ENCODE results near the gene FRRS1L.
A peak's percentile ranks its signal among the peaks of the same experiment; 100 is the strongest.

The FRRS1L gene

GRCh38 chr9:109113254-109113653 is 53.8 kb downstream of the FRRS1L start:
- no peak overlapping the region for H3K27ac ChIP-seq
- DNase-seq (ENCODE audit: low read depth, low spot score), result no peak

GRCh38 chr9:109110329-109111021 is 56.6 kb downstream of the FRRS1L start:
- no peak for DNase-seq (ENCODE audit: low read depth, low spot score)
- peak overlapping the region; percentile 82 for H3K27ac ChIP-seq

- peak overlapping the region; percentile 82 for H3K27ac ChIP-seq
- no peak for DNase-seq (ENCODE audit: low read depth, low spot score)
These were observed 57.1 kb downstream of the FRRS1L start for GRCh38 chr9:109109967-109110328.

DNA sequence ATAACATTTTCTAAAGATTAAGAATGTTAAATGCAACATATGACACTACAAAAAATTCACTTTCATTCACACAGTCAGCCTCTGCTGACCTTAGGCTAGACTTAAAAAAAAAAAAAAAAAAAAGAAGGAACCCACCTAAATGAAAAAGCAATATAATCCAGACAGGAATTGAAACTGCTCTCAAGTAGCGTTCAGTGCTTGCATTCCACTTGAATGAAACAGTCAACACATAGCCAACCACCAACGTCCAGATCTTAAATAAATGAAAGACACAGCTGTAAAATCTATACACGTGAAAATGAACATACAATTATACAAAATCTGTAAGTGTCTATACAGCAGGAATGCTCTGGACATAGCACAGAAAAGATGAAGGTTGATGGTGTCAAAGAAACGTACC is 58.7 kb downstream of the FRRS1L start:
- peak overlapping the region; percentile 82 for H3K27ac ChIP-seq
- no peak for DNase-seq (ENCODE audit: low read depth, low spot score)

DNA sequence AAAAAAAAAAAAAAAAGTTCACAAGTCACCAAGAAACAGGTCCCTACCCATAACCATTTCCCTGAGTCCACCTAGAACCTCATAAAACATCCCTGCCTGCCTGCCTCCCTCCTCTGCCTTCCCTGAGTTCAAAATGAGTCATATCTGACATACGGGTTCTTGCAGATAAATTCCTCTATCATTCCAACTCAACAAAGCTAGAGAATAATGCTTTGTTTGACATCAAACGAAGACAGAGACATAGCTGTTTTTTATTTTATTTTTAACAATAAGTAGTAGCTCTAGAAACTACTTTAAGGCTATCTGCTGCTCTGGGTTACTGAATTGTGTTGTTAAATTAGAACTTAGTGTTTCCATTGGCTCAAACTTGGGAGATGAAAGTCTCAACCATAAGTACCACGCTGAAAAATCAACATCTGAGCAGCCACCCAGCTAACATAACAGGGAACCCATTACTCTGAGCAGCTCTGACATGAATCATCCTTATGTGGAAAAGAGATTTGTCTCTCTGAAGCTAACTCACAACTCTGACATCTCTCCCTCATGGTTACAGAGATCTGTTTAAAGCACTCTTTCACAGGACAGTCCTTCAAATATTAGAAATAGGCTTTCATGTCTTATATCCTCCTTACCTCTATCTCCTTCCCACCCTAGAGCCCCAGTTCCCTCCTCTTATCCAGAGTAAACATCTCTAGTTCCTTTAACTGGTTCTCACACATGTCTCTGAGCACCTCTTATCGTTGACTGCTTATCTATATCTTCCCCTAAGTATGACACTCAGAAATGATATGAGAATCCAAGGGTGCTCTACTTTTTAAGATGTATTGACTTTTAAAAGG is 59.4 kb downstream of the FRRS1L start:
- peak overlapping the region; percentile 82 for H3K27ac ChIP-seq
- no peak for DNase-seq (ENCODE audit: low read depth, low spot score)

- H3K27ac ChIP-seq, result peak overlapping the region; percentile 76
- peak; percentile 80 for DNase-seq (ENCODE audit: low read depth, low spot score)
These were observed 65.2 kb downstream of the FRRS1L start for GRCh38 chr9:109101810-109102209.

- no peak for DNase-seq (ENCODE audit: low read depth, low spot score)
- H3K27ac ChIP-seq, result peak overlapping the region; percentile 76
These were observed 65.8 kb downstream of the FRRS1L start for GRCh38 chr9:109101202-109101595.

DNA sequence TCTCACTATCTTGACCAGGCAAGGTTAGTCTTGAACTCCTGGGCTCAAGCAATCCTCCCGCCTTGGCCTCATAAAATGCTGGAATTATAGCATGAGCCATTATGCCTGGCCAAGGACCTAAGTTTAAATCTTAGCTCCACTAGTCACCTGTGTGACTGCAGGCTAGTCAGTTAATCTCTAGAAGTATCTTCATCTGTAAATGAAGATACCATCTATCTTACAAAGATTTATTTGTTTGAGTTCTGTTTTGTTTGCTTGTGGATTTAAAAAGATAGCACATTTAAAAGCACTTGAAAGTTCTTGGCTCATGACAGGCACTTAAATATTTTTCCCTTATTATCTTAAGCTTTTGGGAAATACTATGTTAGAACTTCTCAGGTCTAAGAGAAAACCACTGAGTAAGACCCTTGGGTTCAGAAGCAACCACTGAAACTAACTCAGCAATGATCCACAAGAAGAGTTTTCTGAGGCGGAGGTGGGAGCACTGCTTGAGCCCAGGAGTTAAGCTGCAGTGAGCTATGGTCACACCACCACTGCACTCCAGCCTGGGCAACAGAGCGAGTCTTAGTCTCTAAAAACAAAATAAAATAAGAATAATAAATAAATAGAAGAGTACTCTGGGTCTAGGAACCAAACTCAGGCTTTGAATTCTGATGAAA is 66.4 kb downstream of the FRRS1L start:
- peak overlapping the region; percentile 76 for H3K27ac ChIP-seq
- no peak for DNase-seq (ENCODE audit: low read depth, low spot score)

DNA sequence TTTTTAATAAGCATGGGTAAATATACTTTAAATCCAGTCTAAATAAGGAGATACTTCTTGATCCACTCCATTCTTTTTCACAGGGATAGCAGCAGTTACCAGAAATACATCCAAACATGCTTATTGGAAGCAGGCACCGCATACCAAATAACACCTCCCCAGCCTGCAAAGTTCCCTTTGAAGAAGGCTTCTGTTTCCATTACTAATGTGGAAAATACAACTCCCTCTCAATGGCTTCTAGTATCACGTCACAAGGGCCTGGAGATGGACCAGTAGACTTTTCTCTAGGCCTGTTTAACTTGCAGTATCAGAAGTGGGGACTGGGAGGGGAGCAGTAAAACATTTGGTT is 68.1 kb downstream of the FRRS1L start:
- peak overlapping the region; percentile 32 for H3K27ac ChIP-seq
- DNase-seq (ENCODE audit: low read depth, low spot score), result no peak

DNA sequence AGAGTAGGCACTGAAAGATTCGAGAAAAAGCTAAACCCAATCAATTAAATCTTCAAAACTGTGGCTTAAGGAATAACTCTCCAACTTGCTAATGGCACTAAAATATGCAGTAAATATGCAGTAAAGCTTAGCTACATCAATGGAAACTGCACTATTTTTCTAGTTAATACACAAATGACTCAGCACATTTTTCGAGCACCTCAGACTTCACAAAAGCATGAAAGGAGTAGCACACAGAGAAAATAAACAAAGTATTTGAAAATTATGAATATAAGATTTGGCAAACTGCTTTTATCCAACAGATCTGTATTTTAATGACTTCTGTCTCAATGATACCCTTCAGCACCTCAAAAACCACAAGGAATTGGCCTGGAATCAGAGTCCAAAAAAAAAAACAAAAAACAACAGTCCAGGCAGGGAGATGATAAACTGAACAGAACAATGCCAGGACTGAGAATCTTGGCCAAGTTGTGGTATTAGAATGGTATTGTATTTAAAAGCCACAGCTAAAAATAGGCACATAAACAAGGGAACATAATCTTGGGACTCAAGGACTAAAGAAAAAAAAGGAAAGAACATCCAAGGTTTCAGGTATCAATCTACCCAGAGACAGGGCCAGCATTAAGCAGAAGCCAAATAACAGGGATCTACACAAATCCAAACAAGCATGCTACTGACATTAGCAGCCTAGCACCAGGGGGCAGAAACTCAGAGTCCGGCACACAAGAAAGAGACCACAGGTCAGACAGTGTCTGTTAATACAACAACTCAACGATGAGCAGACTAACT is 68.7 kb downstream of the FRRS1L start:
- no peak for DNase-seq (ENCODE audit: low read depth, low spot score)
- peak overlapping the region; percentile 32 for H3K27ac ChIP-seq

DNA sequence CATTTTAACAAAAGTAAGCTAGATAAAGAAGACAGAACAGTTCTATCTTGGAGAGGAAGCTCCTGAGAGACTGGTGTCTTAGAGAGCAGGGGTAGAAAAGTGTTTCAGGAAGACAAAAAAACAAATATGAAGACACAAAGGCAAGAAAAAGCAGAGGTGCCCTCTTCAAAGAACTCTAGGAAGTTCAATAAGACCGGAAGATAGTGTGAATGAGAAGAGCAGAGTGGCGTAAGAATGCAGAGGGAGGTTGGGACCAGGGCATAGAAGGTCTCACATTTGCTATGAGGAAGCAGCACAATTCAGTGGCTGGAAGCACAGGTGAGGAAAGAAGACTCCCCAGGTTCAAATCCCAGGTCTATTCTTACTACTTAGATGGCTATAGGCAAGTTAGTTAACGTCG is 69.9 kb downstream of the FRRS1L start:
- DNase-seq (ENCODE audit: low read depth, low spot score), result no peak
- H3K27ac ChIP-seq, result no peak overlapping the region

- no peak overlapping the region for H3K27ac ChIP-seq
- DNase-seq (ENCODE audit: low read depth, low spot score), result no peak
These were observed 71.7 kb downstream of the FRRS1L start for GRCh38 chr9:109095321-109095720.

- no peak for DNase-seq (ENCODE audit: low read depth, low spot score)
- H3K27ac ChIP-seq, result no peak overlapping the region
These were observed 72.8 kb downstream of the FRRS1L start for GRCh38 chr9:109094268-109094667.

- DNase-seq (ENCODE audit: low read depth, low spot score), result no peak
- no peak overlapping the region for H3K27ac ChIP-seq
These were observed 74.5 kb downstream of the FRRS1L start for GRCh38 chr9:109092587-109092986.

DNA sequence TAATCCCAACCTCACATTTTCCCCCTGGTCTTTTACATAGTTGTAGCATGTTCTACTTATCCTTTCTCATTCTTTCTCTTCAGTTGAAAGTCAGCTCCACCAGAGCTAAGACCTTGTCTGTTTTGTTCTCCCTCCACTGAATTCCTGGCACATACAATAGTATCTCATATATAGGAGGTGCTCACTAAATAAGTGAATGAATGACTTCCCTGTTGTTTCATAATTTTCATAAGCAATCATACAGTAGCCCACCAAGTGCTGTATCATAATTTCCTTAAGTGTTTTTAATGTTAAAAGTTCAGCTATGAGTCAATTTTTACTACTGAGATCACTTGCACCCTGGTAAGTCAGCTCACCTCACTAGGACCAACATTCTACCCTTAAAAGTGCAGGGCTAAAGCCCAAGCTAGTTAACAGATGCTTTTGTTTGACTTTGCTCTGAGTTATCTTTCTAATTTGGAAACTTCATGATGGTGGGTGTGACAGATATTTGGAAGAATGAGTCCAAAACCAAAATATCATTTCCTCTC is 74.9 kb downstream of the FRRS1L start:
- no peak overlapping the region for H3K27ac ChIP-seq

DNA sequence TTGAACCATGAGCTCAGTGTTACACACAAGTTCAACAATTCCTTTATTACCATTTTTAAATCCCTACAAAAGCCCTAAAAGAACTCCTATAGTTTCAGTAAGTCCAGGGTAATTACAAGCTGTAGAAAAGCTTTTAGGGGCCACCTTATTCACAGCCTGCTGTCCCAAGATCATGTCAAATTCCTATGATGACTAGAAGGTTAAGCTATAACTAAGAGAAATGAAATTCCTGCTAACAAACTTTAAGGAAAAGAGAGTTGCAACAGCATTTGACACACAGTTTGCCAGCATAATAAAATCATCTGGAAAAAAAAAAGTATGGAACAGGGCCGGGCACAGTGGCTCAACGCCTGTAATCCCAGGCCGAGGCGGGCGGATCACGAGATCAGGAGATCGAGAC is 78.8 kb downstream of the FRRS1L start:
- no peak for DNase-seq (ENCODE audit: low read depth, low spot score)
- H3K27ac ChIP-seq, result peak overlapping the region; percentile 3

More for the DNA sequence above, 74.9 kb downstream of the FRRS1L start:
- no peak for DNase-seq (ENCODE audit: low read depth, low spot score)

GRCh38 chr9:109087795-109088194 is 79.3 kb downstream of the FRRS1L start:
- no peak for DNase-seq (ENCODE audit: low read depth, low spot score)

GRCh38 chr9:109086221-109086620 is 80.8 kb downstream of the FRRS1L start:
- H3K27ac ChIP-seq, result no peak overlapping the region
- DNase-seq (ENCODE audit: low read depth, low spot score), result no peak

More at GRCh38 chr9:109087795-109088194, 79.3 kb downstream of the FRRS1L start:
- H3K27ac ChIP-seq, result peak overlapping the region; percentile 3

DNA sequence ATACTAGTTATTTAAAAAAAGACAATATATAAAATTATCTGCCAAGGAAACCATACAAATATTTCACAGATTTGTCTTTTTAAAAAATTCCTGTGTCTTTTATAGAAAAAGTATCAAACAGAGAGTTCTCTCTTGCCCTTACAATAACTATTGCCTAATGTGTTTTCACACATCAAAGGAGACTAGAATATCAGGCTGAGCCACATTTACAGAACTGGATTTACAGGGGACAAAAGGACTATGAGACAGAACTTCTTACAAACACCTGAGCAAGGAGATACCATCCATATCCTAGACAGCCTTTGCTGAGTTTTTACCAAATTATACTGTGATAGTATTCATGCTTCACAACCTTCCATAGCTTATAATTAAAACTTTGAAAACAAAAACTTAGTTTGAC is 81.5 kb downstream of the FRRS1L start:
- H3K27ac ChIP-seq, result no peak overlapping the region
- no peak for DNase-seq (ENCODE audit: low read depth, low spot score)

DNA sequence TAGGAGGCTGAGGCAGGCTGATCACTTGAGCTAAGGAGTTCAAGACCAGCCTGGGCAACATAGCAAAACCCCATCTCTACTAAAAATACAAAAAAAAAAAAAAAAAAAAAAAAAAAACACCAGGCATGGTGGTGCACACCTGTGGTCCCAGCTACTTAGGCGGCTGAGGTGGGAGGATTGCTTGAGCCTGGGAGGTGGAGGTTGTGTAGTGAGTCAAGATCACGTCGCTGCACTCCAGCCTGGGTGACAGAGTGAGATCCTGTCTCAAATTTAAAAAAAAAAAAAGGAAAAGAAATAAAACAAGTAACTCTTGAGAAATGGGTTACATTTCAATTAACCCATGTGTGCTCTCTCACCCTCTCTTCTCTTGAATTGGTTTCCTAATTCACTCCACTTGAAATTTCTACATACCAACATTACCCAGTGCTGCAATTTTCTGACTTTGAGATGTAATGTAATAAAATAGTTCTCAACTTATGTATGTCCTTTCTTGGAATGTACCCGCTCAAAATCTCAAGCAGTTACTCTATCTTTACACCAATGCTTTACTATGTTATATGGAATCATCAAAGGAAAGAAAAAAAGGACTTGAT is 83.1 kb downstream of the FRRS1L start:
- H3K27ac ChIP-seq, result no peak overlapping the region
- DNase-seq (ENCODE audit: low read depth, low spot score), result no peak

Measured in epithelial cell of prostate (primary cell).